Memory B cell (primary cell): Measurements from ENCODE around the gene KCNC1.

ENCODE experiments used
- ATAC-seq: fragments of 150-1000 bp; cut with Tn5 transposase; 2 replicates; pipeline ENCODE4 v1.10.0; 2021; ENCODE audit warnings: low read depth, mild to moderate bottlenecking, moderate library complexity
- DNase-seq, 2 donors: peaks; one replicate each; pipeline ENCODE4 v3.0.0; 2022; ENCODE audit warnings: low spot score in 2 of 2
- H3K27ac Mint-ChIP-seq: one replicate; pipeline ENCODE4 v1.8.0; 2022; ENCODE audit warnings: mild to moderate bottlenecking, moderate library complexity, mixed read lengths
- H3K27me3 Mint-ChIP-seq: one replicate; pipeline ENCODE4 v1.8.0; 2022; ENCODE audit warnings: mixed read lengths
- H3K36me3 Mint-ChIP-seq: one replicate; pipeline ENCODE4 v1.8.0; 2022; ENCODE audit warnings: mild to moderate bottlenecking, mixed read lengths
- H3K4me1 Mint-ChIP-seq: one replicate; pipeline ENCODE4 v1.8.0; 2022; ENCODE audit warnings: mixed read lengths
- H3K4me3 Mint-ChIP-seq: one replicate; pipeline ENCODE4 v1.8.0; 2022; ENCODE audit warnings: mild to moderate bottlenecking, moderate library complexity, mixed read lengths
- H3K9me3 Mint-ChIP-seq: one replicate; pipeline ENCODE4 v1.8.0; 2022; ENCODE audit warnings: mixed read lengths

The KCNC1 gene

GRCh38 chr11:17748761-17749721 lies 14.5 kb downstream of the KCNC1 start:
- Mint-ChIP-seq H3K36me3 (no peaks in the 10 kb centered on the region), H3K27me3 (peaks cover 21% of the 10 kb centered on the region), H3K27ac (no peak overlapping the region), H3K9me3 (no peaks in the 10 kb centered on the region), H3K4me1 (no peaks in the 10 kb centered on the region), H3K4me3 (no peak overlapping the region)
- ATAC-seq (no peak), DNase-seq (no peak)

GRCh38 chr11:17750013-17750800 lies 15.6 kb downstream of the KCNC1 start:
- DNase-seq = no peak
- H3K9me3 Mint-ChIP-seq = no peaks in the 10 kb centered on the region
- no peak for ATAC-seq
- no peaks in the 10 kb centered on the region for H3K36me3 Mint-ChIP-seq
- peaks cover 24% of the 10 kb centered on the region for H3K27me3 Mint-ChIP-seq
- no peaks in the 10 kb centered on the region for H3K4me1 Mint-ChIP-seq
- H3K4me3 Mint-ChIP-seq = no peak overlapping the region
- H3K27ac Mint-ChIP-seq = no peak overlapping the region

GRCh38 chr11:17750801-17751165 lies 16.2 kb downstream of the KCNC1 start:
- no peaks in the 10 kb centered on the region for H3K4me1 Mint-ChIP-seq
- no peak for DNase-seq
- ATAC-seq = no peak
- no peak overlapping the region for H3K4me3 Mint-ChIP-seq
- peaks cover 20% of the 10 kb centered on the region for H3K27me3 Mint-ChIP-seq
- H3K9me3 Mint-ChIP-seq = no peaks in the 10 kb centered on the region
- H3K27ac Mint-ChIP-seq = no peak overlapping the region
- no peaks in the 10 kb centered on the region for H3K36me3 Mint-ChIP-seq

- Mint-ChIP-seq H3K9me3 (no peaks in the 10 kb centered on the region), H3K4me3 (no peak overlapping the region), H3K4me1 (no peaks in the 10 kb centered on the region), H3K36me3 (no peaks in the 10 kb centered on the region), H3K27me3 (peaks cover 17% of the 10 kb centered on the region), H3K27ac (no peak overlapping the region)
- DNase-seq (no peak), ATAC-seq (no peak)
These were observed 17.0 kb downstream of the KCNC1 start for GRCh38 chr11:17751558-17751957.

GRCh38 chr11:17752144-17752543 lies 17.6 kb downstream of the KCNC1 start:
- Mint-ChIP-seq H3K4me3 (no peak overlapping the region), H3K27me3 (peaks cover 18% of the 10 kb centered on the region), H3K27ac (no peak overlapping the region), H3K4me1 (no peaks in the 10 kb centered on the region), H3K36me3 (no peaks in the 10 kb centered on the region), H3K9me3 (no peaks in the 10 kb centered on the region)
- no peak for ATAC-seq
- no peak for DNase-seq

- Mint-ChIP-seq H3K4me3 (no peak overlapping the region), H3K27me3 (peaks cover 14% of the 10 kb centered on the region)
These were observed 18.6 kb downstream of the KCNC1 start for GRCh38 chr11:17753153-17753552.

GRCh38 chr11:17753641-17754040 lies 19.1 kb downstream of the KCNC1 start:
- Mint-ChIP-seq H3K4me3 (no peak overlapping the region), H3K4me1 (no peaks in the 10 kb centered on the region), H3K27me3 (peaks cover 14% of the 10 kb centered on the region), H3K27ac (no peak overlapping the region), H3K36me3 (no peaks in the 10 kb centered on the region), H3K9me3 (no peaks in the 10 kb centered on the region)
- DNase-seq (no peak), ATAC-seq (no peak)

More at GRCh38 chr11:17753153-17753552, 18.6 kb downstream of the KCNC1 start:
- Mint-ChIP-seq H3K9me3 (no peaks in the 10 kb centered on the region), H3K4me1 (no peaks in the 10 kb centered on the region), H3K27ac (no peak overlapping the region), H3K36me3 (no peaks in the 10 kb centered on the region)
- no peak for ATAC-seq
- no peak for DNase-seq

GRCh38 chr11:17755891-17756290 lies 21.3 kb downstream of the KCNC1 start:
- no peaks in the 10 kb centered on the region for H3K4me1 Mint-ChIP-seq
- H3K27ac Mint-ChIP-seq = no peak overlapping the region
- H3K4me3 Mint-ChIP-seq = no peak overlapping the region
- H3K27me3 Mint-ChIP-seq = peaks cover 10% of the 10 kb centered on the region
- H3K9me3 Mint-ChIP-seq = no peaks in the 10 kb centered on the region
- ATAC-seq = no peak
- no peaks in the 10 kb centered on the region for H3K36me3 Mint-ChIP-seq
- no peak for DNase-seq

GRCh38 chr11:17760102-17761029 lies 25.8 kb downstream of the KCNC1 start:
- no peaks in the 10 kb centered on the region for H3K9me3 Mint-ChIP-seq
- ATAC-seq = no peak
- H3K27me3 Mint-ChIP-seq = peaks cover 12% of the 10 kb centered on the region
- H3K36me3 Mint-ChIP-seq = no peaks in the 10 kb centered on the region
- no peak overlapping the region for H3K4me3 Mint-ChIP-seq
- H3K27ac Mint-ChIP-seq = no peak overlapping the region
- H3K4me1 Mint-ChIP-seq = peaks cover 3% of the 10 kb centered on the region
- DNase-seq = no peak

- H3K4me1 Mint-ChIP-seq = peaks cover 3% of the 10 kb centered on the region
- H3K27me3 Mint-ChIP-seq = peaks cover 12% of the 10 kb centered on the region
These were observed 27.9 kb downstream of the KCNC1 start for GRCh38 chr11:17762309-17762974.

GRCh38 chr11:17763244-17763643 lies 28.7 kb downstream of the KCNC1 start:
- no peak overlapping the region for H3K4me3 Mint-ChIP-seq
- H3K9me3 Mint-ChIP-seq = no peaks in the 10 kb centered on the region
- H3K36me3 Mint-ChIP-seq = no peaks in the 10 kb centered on the region
- no peak overlapping the region for H3K27ac Mint-ChIP-seq
- DNase-seq = no peak
- peaks cover 3% of the 10 kb centered on the region for H3K4me1 Mint-ChIP-seq
- no peak for ATAC-seq
- H3K27me3 Mint-ChIP-seq = peaks cover 12% of the 10 kb centered on the region

More at GRCh38 chr11:17762309-17762974, 27.9 kb downstream of the KCNC1 start:
- Mint-ChIP-seq H3K9me3 (no peaks in the 10 kb centered on the region), H3K4me3 (no peak overlapping the region), H3K36me3 (no peaks in the 10 kb centered on the region), H3K27ac (no peak overlapping the region)
- ATAC-seq = no peak
- DNase-seq = no peak

- no peaks in the 10 kb centered on the region for H3K9me3 Mint-ChIP-seq
These were observed 29.1 kb downstream of the KCNC1 start for GRCh38 chr11:17763703-17764102.

More at GRCh38 chr11:17763703-17764102, 29.1 kb downstream of the KCNC1 start:
- Mint-ChIP-seq H3K4me1 (peaks cover 3% of the 10 kb centered on the region), H3K4me3 (no peak overlapping the region), H3K36me3 (no peaks in the 10 kb centered on the region), H3K27me3 (peaks cover 12% of the 10 kb centered on the region), H3K27ac (no peak overlapping the region)
- DNase-seq (no peak), ATAC-seq (no peak)
